Neural progenitor cell (in vitro differentiated cells): Measurements from ENCODE around the gene ZCRB1.

ENCODE experiments used
- EZH2 ChIP-seq: fragments of 200-600 bp; sonication (generic); IDR thresholded peaks from 2 replicates; pipeline ENCODE4 v1.6.1; 2017; ENCODE audit warnings: antibody characterized with exemption, mild to moderate bottlenecking, moderate library complexity
- TF ChIP-seq, protein P1 (sequence below): fragments of 200-600 bp; sonication (generic); IDR thresholded peaks from 2 replicates; pipeline ENCODE4 v1.5.1; 2017; ENCODE audit warnings: antibody characterized with exemption, mild to moderate bottlenecking

DNA sequence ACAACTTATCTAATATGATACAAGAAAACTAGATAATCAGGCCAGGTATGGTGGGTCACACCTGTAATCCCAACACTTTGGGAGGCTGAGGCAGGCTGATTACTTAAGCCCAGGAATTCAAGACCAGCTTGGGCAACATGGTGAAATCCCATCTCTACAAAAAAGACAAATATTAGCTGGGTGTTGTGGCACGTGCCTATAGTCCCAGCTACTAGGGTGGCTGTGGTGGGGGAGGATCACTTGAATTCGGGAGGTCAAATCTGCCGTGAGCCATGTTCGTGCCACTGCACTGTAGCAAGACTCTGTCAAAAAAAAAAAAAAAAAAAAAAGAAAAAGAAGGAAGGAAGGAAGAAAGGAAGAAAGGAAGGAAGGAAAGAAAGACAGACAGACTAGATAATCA, 27.0 kb downstream of the ZCRB1 start:
- TF ChIP-seq, protein P1, sequence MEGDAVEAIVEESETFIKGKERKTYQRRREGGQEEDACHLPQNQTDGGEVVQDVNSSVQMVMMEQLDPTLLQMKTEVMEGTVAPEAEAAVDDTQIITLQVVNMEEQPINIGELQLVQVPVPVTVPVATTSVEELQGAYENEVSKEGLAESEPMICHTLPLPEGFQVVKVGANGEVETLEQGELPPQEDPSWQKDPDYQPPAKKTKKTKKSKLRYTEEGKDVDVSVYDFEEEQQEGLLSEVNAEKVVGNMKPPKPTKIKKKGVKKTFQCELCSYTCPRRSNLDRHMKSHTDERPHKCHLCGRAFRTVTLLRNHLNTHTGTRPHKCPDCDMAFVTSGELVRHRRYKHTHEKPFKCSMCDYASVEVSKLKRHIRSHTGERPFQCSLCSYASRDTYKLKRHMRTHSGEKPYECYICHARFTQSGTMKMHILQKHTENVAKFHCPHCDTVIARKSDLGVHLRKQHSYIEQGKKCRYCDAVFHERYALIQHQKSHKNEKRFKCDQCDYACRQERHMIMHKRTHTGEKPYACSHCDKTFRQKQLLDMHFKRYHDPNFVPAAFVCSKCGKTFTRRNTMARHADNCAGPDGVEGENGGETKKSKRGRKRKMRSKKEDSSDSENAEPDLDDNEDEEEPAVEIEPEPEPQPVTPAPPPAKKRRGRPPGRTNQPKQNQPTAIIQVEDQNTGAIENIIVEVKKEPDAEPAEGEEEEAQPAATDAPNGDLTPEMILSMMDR, result no peak
- no peak for TF ChIP-seq EZH2
